ENCODE results near the gene IFITM5.

- no peak for TF ChIP-seq TAF1 (IDR thresholded peaks at IDR 0.05; ENCODE audit: borderline replicate concordance, insufficient read depth, low read length)
- no peak for TF ChIP-seq POLR2AphosphoS5 (IDR thresholded peaks at IDR 0.05; ENCODE audit: low read depth, low read length)
- no peak for TF ChIP-seq SIN3A (IDR thresholded peaks at IDR 0.05; ENCODE audit: borderline replicate concordance, insufficient read depth, low read length)
- no peak for TF ChIP-seq REST (IDR thresholded peaks at IDR 0.05; ENCODE audit: insufficient read depth in 1 of 2, low read depth in 2 of 2, low read length in 2 of 2)
These were observed 45.4 kb downstream of the IFITM5 start for GRCh38 chr11:253886-254270.

All from PFSK-1 (cell line).